Fibroblast of lung (primary cell): ENCODE data around the gene PAK6.

Source experiments
- EZH2 ChIP-seq: IDR thresholded peaks from 2 replicates; pipeline ENCODE4 v1.5.1; 2012; ENCODE audit warnings: low read length, control low read depth, mild to moderate bottlenecking; ENCODE audit errors: missing control alignments
- TF ChIP-seq, protein P1 (sequence below), 2 donors: IDR thresholded peaks in 1 of 2; conservative IDR thresholded peaks in 1 of 2; 1 replicate in 1 of 2; 2 replicates in 1 of 2; pipeline ENCODE4 v1.5.1; 2011 to 2012; ENCODE audit warnings: low read length in 2 of 2, control low read depth in 1 of 2, inconsistent platforms in 1 of 2, low read depth in 1 of 2, mild to moderate bottlenecking in 1 of 2

- TF ChIP-seq, protein P1, sequence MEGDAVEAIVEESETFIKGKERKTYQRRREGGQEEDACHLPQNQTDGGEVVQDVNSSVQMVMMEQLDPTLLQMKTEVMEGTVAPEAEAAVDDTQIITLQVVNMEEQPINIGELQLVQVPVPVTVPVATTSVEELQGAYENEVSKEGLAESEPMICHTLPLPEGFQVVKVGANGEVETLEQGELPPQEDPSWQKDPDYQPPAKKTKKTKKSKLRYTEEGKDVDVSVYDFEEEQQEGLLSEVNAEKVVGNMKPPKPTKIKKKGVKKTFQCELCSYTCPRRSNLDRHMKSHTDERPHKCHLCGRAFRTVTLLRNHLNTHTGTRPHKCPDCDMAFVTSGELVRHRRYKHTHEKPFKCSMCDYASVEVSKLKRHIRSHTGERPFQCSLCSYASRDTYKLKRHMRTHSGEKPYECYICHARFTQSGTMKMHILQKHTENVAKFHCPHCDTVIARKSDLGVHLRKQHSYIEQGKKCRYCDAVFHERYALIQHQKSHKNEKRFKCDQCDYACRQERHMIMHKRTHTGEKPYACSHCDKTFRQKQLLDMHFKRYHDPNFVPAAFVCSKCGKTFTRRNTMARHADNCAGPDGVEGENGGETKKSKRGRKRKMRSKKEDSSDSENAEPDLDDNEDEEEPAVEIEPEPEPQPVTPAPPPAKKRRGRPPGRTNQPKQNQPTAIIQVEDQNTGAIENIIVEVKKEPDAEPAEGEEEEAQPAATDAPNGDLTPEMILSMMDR (conservative IDR thresholded peaks at IDR 0.05 in 1 of 2, IDR thresholded peaks at IDR 0.05 in 1 of 2; ENCODE audit: low read depth in 1 of 2, low read length in 2 of 2), result no peak
- no peak for TF ChIP-seq EZH2
These were observed 49.1 kb downstream of the PAK6 start for GRCh38 chr15:40287968-40288367.
